NCI-H2081 (cell line): ENCODE results near the gene SIAH3.

Experiments used
- DNase-seq, 2 experiments: peaks; one replicate each; lab custom pipeline; 2025; lab: John Stamatoyannopoulos, UW

SIAH3 gene

GRCh38 chr13:45861322-45861721, 9.8 kb upstream of the SIAH3 start:
- DNase-seq, result no peak

- DNase-seq, result no peak
Observed at GRCh38 chr13:45860240-45860639, 8.7 kb upstream of the SIAH3 start.

- no peak for DNase-seq
Observed at GRCh38 chr13:45859705-45860104, 8.2 kb upstream of the SIAH3 start.

GRCh38 chr13:45852494-45852893, 941 bp upstream of the SIAH3 start:
- no peak for DNase-seq

DNA sequence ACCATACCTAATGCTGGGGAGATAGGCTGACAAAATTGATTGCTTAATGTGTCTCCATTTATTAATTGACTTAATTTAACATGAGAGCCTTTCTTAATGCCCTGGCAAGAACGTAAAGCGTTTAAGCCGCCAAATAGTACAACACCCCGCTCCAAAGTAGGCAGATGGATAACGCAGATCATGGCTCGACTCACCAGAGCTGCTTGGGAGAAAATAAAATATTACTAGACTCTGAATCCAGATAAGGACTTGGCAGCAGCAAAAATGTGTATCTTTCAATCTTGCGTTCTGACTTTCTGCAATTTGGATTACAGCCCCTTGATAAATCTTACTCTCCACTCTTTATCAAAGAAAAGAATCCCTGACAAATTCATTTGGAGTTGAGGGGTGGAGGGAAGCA, 403 bp upstream of the SIAH3 start:
- no peak for DNase-seq

- no peak for DNase-seq
Observed at GRCh38 chr13:45850027-45850613, 1.4 kb downstream of the SIAH3 start.

DNA sequence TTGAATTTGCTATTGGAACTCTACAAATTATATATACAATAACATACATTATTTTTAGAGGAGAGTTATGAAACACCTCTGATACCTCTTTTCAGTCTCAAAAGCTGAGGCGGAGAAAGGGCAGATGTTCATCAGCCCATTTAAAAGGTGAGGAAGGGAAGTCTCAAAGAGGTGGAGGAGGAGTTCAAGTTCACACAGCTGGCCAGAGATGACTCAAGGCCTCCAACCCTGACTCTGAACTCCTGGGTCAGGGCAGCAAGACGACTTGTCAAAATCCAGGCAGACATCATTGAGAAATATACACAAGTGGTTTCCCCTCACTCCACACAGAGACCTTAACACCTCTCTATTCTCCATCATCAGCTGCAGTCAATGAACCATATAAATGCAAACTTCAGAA, 2.1 kb downstream of the SIAH3 start:
- DNase-seq, result no peak

GRCh38 chr13:45847554-45848224, 3.9 kb downstream of the SIAH3 start:
- DNase-seq, result no peak

DNA sequence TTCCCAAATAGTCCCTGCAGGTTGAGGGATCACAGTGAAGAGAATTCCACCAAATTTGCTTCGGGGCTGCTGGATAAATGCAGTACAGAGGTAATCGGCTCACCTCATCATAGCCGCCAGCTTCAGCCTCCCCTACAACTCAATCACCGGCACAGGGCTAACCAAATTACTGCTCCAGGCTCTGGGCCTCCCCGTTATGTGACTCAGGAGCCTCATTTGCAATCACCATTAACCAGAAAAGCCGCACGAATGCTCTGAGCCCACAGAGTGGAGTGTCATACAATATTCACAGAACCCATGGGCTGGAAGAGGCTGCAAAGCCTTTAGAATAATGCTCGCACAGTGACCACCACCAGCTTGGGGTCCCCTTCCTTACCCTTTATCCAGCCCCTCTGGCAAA, 4.9 kb downstream of the SIAH3 start:
- DNase-seq, result no peak

- DNase-seq, result no peak
Observed at GRCh38 chr13:45838171-45838745, 13.3 kb downstream of the SIAH3 start.

DNA sequence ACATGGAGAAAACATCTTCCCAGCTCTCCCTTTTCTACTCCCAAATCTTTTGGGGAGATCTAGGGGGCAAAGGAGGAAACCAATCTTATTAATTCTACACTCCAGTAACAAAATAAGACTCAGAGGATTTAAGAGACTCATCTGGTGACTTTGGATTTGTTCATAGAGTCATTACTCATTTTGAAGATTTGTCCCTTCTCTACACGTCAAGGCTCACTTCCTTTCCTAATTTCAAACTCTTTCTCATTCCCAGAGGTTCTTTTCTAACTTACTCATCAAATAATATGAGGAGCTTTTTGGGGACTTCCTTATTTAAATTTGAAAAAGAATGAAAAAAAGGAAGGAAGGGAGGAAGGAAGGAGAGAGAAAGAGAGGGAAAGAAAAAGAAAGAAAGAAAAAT, 14.4 kb downstream of the SIAH3 start:
- DNase-seq, result no peak

DNA sequence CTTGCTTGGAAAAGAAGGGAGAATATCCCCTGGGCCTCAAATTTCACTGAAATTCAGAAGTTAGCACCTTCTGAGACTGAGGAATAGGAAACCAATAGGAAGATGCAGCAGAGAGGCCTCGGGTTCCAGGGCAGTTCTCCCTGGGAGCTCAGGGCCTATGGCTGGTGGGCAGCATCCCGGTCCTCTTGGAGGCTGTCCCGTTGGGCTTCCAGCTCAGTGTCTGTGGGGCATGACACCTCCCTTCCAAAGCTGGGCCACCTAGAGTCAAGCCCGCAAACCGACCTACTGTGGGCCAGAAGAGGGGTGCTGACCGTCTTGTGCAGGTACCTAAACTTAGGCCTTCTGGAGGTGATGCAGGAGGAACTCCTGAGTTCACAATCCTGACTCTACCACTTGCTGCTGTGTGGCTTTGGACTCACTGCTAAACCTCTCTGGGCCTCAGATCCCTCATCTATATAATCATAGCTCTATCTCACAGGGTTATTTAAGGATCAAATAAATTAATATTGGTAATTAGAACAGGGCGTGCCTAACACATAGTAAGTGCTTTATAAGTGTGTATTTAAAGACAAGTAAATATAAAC, 17.1 kb downstream of the SIAH3 start:
- no peak for DNase-seq

DNA sequence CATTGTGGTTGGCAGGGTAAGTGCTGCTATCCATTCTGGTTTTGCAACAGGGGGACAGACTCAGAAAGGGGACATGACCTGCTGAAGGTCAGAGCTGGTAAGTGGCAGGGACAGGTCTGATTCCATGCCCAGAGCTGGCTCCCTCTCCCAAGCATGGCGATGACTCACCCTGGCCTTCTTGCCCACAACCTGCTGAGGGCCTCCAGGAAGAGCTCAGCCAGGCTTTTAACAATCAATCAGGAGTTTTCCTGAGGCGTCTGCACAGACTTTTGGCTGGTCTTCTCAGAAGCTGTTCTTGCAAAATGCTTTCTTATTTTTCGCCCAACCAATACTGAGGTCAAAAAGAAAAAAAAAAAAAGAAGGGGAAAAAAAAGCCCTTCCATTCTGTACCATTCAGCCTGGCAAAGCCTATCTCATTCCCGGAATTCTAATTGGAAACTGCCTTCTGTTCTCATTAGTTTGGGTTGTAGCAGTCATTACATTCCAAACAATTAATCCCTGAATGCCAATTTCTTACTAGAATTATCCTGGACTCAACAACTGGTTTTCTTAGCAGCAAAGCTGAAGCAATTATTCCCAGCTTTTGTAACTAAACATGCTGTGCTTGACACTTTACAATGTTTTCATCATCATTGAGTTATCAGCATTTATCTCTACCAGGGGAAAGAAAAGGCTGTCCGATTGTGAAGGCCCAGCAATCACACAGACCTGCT, 17.7 kb downstream of the SIAH3 start:
- DNase-seq, result no peak

GRCh38 chr13:45833242-45833641, 18.3 kb downstream of the SIAH3 start:
- DNase-seq, result no peak

GRCh38 chr13:45831851-45832250, 19.7 kb downstream of the SIAH3 start:
- no peak for DNase-seq

- DNase-seq, result no peak
Observed at GRCh38 chr13:45830121-45830520, 21.4 kb downstream of the SIAH3 start.

DNA sequence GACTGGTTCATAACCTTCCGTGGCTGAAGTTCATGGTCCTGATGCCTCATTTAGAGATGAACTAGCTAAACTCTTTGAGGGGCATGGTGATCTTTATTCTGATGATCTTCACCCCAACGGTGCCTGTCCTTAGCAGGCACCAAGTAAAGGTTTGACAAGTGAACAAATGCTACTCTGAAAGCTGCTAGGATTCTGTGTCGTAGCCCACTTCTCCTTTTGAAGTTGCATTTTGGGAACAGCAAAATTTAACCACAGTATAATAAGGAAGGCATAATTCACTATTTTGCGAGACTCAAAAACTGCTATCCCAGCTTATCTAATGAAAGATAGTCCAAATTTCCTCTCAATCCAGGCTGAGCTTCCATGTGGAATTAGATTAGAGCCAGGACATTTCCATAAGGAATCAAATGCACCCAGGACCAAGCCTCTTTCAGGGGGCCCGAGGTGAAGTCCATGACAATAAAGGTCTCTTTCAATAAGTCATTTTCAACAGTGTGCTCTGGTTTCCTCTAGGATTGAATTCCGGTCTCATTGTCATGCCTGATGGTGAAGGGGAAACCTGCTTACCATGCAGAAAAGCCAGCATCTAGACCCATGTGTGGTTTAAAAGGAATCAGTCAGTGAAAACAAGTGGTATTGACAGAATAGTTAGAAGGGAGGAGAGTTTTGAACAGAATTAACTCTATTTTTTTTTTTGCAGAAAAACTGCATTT, 23.1 kb downstream of the SIAH3 start:
- DNase-seq, result no peak

DNA sequence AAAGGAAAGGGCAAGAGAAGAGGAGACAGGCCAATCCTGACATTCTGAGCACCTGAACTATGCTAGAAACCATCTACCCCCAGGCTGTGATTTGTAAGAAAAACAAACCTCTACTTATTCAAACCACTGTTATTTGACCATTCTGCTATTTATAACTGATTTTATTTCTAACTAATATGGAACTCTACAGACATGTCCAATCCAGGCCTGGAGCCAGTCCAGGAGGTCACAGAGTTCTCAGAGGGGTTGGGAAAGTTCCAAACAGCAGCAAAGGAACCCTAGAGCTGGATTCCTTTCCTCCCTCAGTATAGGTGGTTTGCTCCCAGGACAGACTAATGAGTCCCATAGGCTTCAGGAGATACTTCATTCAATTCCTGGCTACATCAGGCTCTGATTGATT, 24.2 kb downstream of the SIAH3 start:
- no peak for DNase-seq

DNA sequence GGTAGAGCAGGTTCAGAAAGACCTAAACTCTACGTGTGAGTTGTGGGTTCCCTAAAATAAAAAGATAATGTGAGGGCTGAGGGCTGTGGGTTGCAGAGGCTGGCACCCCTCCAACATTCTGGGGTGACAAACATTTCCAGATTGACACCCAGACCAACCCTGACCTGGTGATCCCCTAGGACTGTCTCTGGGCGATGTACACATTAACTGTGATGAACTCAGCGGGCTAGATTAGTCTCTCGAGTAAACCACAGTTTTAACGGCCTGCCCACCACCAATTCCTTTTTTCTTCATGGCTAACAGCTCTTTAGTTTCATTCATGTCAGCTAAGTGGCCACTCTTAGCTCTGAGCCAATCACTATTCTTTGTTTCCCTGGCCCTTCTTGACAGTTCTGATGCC, 24.8 kb downstream of the SIAH3 start:
- no peak for DNase-seq

- no peak for DNase-seq
Observed at GRCh38 chr13:45825387-45825650, 26.2 kb downstream of the SIAH3 start.

- no peak for DNase-seq
Observed at GRCh38 chr13:45823583-45823982, 28.0 kb downstream of the SIAH3 start.

DNA sequence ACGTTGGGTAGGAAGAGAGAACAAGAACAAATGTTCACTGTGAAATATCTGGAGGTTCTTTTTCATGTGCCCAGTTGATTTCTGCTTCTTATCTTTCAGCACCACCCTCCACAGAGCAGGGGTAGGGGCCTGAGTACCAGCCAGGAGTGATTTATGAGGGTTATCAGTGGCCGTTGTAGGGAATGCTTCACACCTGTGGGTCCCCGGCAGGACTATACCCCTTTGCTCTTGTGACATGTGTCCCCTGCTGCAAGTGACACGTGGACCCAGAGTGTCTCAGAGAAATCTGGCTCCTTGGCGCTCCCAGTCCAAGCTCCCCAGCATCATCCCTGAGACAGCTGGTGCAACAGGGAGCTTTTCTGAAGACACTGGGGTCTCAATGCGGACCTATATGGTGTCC, 29.7 kb downstream of the SIAH3 start:
- no peak for DNase-seq
